Neutrophil (primary cell): Measurements from ENCODE around the gene PRSS16.

Source experiments
- H3K27ac ChIP-seq: fragments of 200-600 bp; sonication (generic); 2 replicates; pipeline ENCODE4 v1.5.1; 2016; ENCODE audit warnings: mild to moderate bottlenecking, moderate library complexity
- H3K27me3 ChIP-seq: fragments of 200-600 bp; sonication (generic); 2 replicates; pipeline ENCODE4 v1.6.0; 2016; ENCODE audit warnings: mild to moderate bottlenecking
- H3K36me3 ChIP-seq: fragments of 200-600 bp; sonication (generic); 2 replicates; pipeline ENCODE4 v1.5.1; 2017
- H3K4me1 ChIP-seq, 2 experiments: fragments of 200-600 bp in 1 of 2; sonication (generic) in 1 of 2; 1 replicate in 1 of 2; 2 replicates in 1 of 2; pipeline versions ENCODE4 v1.5.1 to v1.6.1; 2013 to 2016; ENCODE audit warnings: low read depth in 1 of 2, low read length in 1 of 2, mild to moderate bottlenecking in 1 of 2, moderate library complexity in 1 of 2; ENCODE audit not compliant: control insufficient read depth in 1 of 2, insufficient read depth in 1 of 2
- H3K4me3 ChIP-seq, 2 experiments: fragments of 200-600 bp in 1 of 2; sonication (generic) in 1 of 2; 1 replicate in 1 of 2; 2 replicates in 1 of 2; pipeline ENCODE4 v1.5.1; 2013 to 2016; ENCODE audit warnings: low read depth in 1 of 2, low read length in 1 of 2, mild to moderate bottlenecking in 1 of 2, moderate library complexity in 1 of 2
- H3K9me3 ChIP-seq: fragments of 200-600 bp; sonication (generic); 2 replicates; pipeline ENCODE4 v1.5.1; 2016
- TF ChIP-seq, protein P1 (sequence below): fragments of 200-600 bp; sonication (generic); IDR thresholded peaks from 2 replicates; pipeline ENCODE4 v1.5.1; 2016; ENCODE audit warnings: antibody characterized with exemption

PRSS16 gene

DNA sequence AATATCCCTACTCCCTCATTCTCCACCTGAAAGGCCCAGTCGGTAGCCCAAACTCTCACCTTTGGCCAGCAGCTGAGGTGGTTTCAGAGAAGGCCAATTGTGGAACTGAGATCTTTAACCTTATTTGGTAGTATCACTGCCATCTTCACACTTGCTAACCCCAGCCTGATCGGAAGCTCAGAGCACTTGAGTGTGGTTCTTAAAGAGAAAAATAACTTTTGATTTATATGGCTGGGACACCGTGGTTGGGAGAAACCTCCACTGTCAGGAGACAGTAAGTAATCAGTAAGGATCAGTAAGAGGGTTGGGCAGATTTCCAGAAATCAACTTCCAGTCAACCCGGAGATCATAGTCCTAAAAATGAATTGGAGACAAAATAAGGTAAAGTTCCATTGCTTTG, 22.8 kb upstream of the PRSS16 start:
- TF ChIP-seq, protein P1, sequence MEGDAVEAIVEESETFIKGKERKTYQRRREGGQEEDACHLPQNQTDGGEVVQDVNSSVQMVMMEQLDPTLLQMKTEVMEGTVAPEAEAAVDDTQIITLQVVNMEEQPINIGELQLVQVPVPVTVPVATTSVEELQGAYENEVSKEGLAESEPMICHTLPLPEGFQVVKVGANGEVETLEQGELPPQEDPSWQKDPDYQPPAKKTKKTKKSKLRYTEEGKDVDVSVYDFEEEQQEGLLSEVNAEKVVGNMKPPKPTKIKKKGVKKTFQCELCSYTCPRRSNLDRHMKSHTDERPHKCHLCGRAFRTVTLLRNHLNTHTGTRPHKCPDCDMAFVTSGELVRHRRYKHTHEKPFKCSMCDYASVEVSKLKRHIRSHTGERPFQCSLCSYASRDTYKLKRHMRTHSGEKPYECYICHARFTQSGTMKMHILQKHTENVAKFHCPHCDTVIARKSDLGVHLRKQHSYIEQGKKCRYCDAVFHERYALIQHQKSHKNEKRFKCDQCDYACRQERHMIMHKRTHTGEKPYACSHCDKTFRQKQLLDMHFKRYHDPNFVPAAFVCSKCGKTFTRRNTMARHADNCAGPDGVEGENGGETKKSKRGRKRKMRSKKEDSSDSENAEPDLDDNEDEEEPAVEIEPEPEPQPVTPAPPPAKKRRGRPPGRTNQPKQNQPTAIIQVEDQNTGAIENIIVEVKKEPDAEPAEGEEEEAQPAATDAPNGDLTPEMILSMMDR, result no peak
- no peak overlapping the region for H3K4me3 ChIP-seq
- H3K36me3 ChIP-seq, result no peaks in the 10 kb centered on the region
- H3K27ac ChIP-seq, result no peak overlapping the region
- H3K4me1 ChIP-seq, result no peaks in the 10 kb centered on the region
- H3K27me3 ChIP-seq, result peaks cover 64% of the 10 kb centered on the region
- H3K9me3 ChIP-seq, result no peaks in the 10 kb centered on the region

DNA sequence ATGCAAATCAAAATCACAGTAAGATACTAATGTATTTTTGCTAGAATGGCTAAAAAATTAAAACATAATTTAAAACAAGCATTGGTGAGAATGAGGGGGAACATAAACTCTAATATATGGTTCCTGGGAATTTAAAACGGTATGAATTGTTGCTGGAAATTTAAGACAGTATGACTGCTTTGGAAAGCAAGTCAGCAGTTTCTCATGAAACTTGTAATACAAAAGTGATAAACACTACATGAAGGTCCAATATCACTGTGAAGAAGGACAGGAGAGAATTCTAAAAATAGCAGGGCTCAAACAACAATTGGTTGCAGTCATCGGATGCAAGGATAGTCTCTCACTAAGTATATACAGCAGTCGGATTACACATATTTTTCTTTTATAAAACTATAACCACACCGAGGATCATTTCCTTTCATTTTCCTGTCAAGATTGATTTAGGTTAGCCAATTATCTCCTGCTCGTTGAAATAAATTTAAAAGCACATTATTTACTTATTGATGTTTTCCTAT, 18.5 kb upstream of the PRSS16 start:
- Histone ChIP-seq H3K4me3 (no peak overlapping the region), H3K36me3 (no peaks in the 10 kb centered on the region), H3K4me1 (no peaks in the 10 kb centered on the region), H3K9me3 (no peaks in the 10 kb centered on the region), H3K27me3 (peaks cover 86% of the 10 kb centered on the region), H3K27ac (no peak overlapping the region)
- TF ChIP-seq, protein P1, result no peak

DNA sequence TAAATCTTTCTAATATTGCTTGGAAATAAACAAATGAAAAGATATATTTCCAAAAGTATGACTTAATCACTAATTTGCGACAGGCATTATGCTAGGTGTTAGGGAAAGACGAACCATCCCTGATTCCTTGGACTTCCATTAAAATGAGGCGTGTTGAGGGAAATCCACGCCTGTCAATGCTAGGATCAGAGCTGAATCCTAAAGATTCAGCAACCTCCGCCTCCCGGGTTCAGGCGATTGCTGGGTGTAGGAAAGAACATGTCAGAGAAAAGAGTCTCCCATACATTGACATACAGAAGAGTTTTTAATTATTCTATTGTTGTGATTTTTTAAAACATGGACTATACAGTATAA, 16.8 kb upstream of the PRSS16 start:
- Histone ChIP-seq H3K4me1 (no peaks in the 10 kb centered on the region), H3K9me3 (no peaks in the 10 kb centered on the region), H3K27me3 (peaks cover 87% of the 10 kb centered on the region), H3K36me3 (no peaks in the 10 kb centered on the region), H3K27ac (no peak overlapping the region), H3K4me3 (no peak overlapping the region)
- TF ChIP-seq, protein P1, result no peak

DNA sequence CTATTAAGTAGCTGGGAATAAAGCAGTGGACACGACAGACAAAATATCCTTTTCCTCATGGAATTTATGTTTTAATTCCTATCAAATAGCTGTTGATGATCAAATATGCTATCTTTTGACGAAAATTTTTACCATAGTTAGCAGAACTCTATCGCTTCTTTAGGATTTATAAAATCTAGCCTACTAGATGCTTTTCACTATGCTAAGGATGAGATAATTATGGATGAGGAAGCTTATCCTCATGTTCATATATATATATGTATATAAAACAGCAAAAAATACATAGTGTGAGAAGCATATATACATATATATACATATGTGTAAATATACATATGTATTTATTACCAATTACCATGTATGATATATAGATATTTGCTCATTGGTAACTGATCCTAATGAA, 12.9 kb upstream of the PRSS16 start:
- Histone ChIP-seq H3K27me3 (peaks cover 91% of the 10 kb centered on the region), H3K27ac (no peak overlapping the region), H3K4me1 (no peaks in the 10 kb centered on the region), H3K36me3 (no peaks in the 10 kb centered on the region), H3K9me3 (no peaks in the 10 kb centered on the region), H3K4me3 (no peak overlapping the region)
- TF ChIP-seq, protein P1, result no peak

DNA sequence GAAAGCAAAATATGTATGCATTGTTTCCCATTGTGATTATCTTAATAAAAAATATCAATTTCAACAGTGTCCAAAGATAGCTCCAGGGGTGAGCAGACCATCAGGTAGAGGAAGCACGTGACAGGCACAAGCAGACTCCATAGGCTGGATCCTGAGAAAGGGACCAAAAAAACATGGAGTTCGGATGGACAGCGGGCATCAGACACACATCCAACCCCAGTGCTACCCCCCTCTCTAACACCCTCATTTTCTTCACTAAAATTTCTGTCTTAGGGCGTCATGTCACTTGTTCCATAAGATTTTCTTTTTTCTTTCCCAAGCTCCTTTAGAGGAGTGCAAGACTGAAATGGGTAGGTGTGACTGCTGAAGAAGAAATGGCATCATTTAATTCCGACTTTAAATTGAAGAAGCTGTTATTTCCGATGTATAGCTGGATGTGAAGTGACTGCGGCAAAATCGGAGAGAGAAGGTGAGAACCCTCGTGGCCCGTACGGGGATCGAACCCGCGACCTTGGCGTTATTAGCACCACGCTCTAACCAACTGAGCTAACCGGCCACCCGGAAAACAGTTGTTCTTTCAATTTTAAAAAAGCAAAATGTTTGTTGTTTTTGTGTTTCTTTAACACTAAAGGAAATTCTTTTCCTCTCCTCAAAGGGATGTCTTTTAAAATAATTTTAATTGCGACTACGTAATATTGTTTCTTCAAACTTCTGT, 10.3 kb upstream of the PRSS16 start:
- no peak overlapping the region for H3K27ac ChIP-seq
- H3K27me3 ChIP-seq, result peaks cover 87% of the 10 kb centered on the region
- H3K36me3 ChIP-seq, result no peaks in the 10 kb centered on the region
- H3K9me3 ChIP-seq, result no peaks in the 10 kb centered on the region
- no peaks in the 10 kb centered on the region for H3K4me1 ChIP-seq
- TF ChIP-seq, protein P1, result no peak
- H3K4me3 ChIP-seq, result no peak overlapping the region
